ENCODE data around the gene CEPT1.

GRCh38 chr1:111196213-111196612 lies 56.2 kb downstream of the CEPT1 start:
- TF ChIP-seq, protein P1, sequence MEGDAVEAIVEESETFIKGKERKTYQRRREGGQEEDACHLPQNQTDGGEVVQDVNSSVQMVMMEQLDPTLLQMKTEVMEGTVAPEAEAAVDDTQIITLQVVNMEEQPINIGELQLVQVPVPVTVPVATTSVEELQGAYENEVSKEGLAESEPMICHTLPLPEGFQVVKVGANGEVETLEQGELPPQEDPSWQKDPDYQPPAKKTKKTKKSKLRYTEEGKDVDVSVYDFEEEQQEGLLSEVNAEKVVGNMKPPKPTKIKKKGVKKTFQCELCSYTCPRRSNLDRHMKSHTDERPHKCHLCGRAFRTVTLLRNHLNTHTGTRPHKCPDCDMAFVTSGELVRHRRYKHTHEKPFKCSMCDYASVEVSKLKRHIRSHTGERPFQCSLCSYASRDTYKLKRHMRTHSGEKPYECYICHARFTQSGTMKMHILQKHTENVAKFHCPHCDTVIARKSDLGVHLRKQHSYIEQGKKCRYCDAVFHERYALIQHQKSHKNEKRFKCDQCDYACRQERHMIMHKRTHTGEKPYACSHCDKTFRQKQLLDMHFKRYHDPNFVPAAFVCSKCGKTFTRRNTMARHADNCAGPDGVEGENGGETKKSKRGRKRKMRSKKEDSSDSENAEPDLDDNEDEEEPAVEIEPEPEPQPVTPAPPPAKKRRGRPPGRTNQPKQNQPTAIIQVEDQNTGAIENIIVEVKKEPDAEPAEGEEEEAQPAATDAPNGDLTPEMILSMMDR (conservative IDR thresholded peaks at IDR 0.05): no peak
- no peak for TF ChIP-seq ZFX (IDR thresholded peaks at IDR 0.05)
